CD4-positive, alpha-beta memory T cell (primary cell): ENCODE results near the gene ZP1. TPM values are rescaled to one million over a fixed set of nuclear protein-coding genes. Genes with fewer than 3 reads are reported as not detected.
A peak's percentile ranks its signal among the peaks of the same experiment; 100 is the strongest.

Source experiments
- CTCF ChIA-PET: fragments of 350-600 bp; sonication (Branson Sonifier 250); formaldehyde crosslinking; loops from one replicate; lab custom pipeline; 2021; ENCODE audit warnings: inconsistent platforms; ENCODE audit not compliant: partially characterized antibody; lab: Charles Lee
- POLR2A ChIA-PET: fragments of 350-600 bp; sonication (Branson Sonifier 250); formaldehyde crosslinking; loops from one replicate; lab custom pipeline; 2021; ENCODE audit not compliant: partially characterized antibody; lab: Charles Lee
- DNase-seq, 5 donors: peaks; one replicate each; pipeline versions ENCODE4 v3.0.0 to v3.0.0-alpha.2; 2020 to 2022; ENCODE audit warnings: mixed read lengths in 1 of 5
- H3K27ac ChIP-seq: one replicate; pipeline ENCODE4 v1.7.0; 2013; ENCODE audit warnings: low read depth, low read length
- H3K27me3 ChIP-seq: 2 replicates; pipeline ENCODE4 v1.7.0; 2013; ENCODE audit warnings: mild to moderate bottlenecking, low read length, moderate library complexity; ENCODE audit not compliant: insufficient read depth
- H3K36me3 ChIP-seq: 2 replicates; pipeline ENCODE4 v1.7.0; 2013; ENCODE audit warnings: mild to moderate bottlenecking, low read length, moderate library complexity; ENCODE audit not compliant: insufficient read depth
- H3K4me1 ChIP-seq: 2 replicates; pipeline ENCODE4 v1.7.0; 2013; ENCODE audit warnings: mild to moderate bottlenecking, low read length, moderate library complexity; ENCODE audit not compliant: insufficient read depth
- H3K4me3 ChIP-seq, 2 donors: one replicate each; pipeline ENCODE4 v1.7.0; 2013; ENCODE audit warnings: low read length in 2 of 2, mild to moderate bottlenecking in 1 of 2
- H3K9me3 ChIP-seq, 2 donors: one replicate each; pipeline ENCODE4 v1.7.0; 2013; ENCODE audit warnings: low read length in 2 of 2, control low read depth in 1 of 2; ENCODE audit not compliant: control insufficient read depth in 1 of 2
- H3K27ac Mint-ChIP-seq, 7 donors: one replicate each; pipeline ENCODE4 v1.8.0; 2020 to 2021; ENCODE audit warnings: mixed read lengths in 7 of 7, mild to moderate bottlenecking in 6 of 7, inconsistent platforms in 3 of 7, moderate library complexity in 3 of 7
- H3K27me3 Mint-ChIP-seq, 2 donors: one replicate each; pipeline ENCODE4 v1.8.0; 2020 to 2021; ENCODE audit warnings: mixed read lengths in 2 of 2
- H3K36me3 Mint-ChIP-seq, 2 donors: one replicate each; pipeline ENCODE4 v1.8.0; 2020 to 2021; ENCODE audit warnings: mixed read lengths in 2 of 2, inconsistent platforms in 1 of 2, mild to moderate bottlenecking in 1 of 2
- H3K4me1 Mint-ChIP-seq, 4 donors: one replicate each; pipeline ENCODE4 v1.8.0; 2020 to 2021; ENCODE audit warnings: mixed read lengths in 4 of 4, mild to moderate bottlenecking in 1 of 4
- H3K4me3 Mint-ChIP-seq, 8 donors: one replicate each; pipeline ENCODE4 v1.8.0; 2020 to 2021; ENCODE audit warnings: mixed read lengths in 8 of 8, mild to moderate bottlenecking in 7 of 8, moderate library complexity in 6 of 8, inconsistent platforms in 3 of 8
- H3K9me3 Mint-ChIP-seq, 8 donors: one replicate each; pipeline ENCODE4 v1.8.0; 2020 to 2021; ENCODE audit warnings: mixed read lengths in 8 of 8, mild to moderate bottlenecking in 5 of 8, inconsistent platforms in 3 of 8, moderate library complexity in 1 of 8
- intact Hi-C: fragments of 100-400 bp; cut with micrococcal nuclease; formaldehyde crosslinking; loops from one replicate; pipeline ENCODE4 v1.15.1; 2023
- polyA plus RNA-seq, 2 donors: library from polyadenylated mRNA; unstranded; fragments of 300-500 nt; fragmentation: Illumina TruSeq; gene quantifications; one replicate each; pipeline ENCODE4 v1.2.3, GENCODE V29; 2021
- total RNA-seq, 2 experiments: library from RNA; stranded (reverse); gene quantifications; one replicate each; pipeline ENCODE4 v1.2.3, GENCODE V29; 2021

ZP1 gene
- total and polyA plus RNA-seq, 4 experiments from 2014 or later: 0.33 to 0.50 (median 0.41) TPM; not detected in 1

- no peak for DNase-seq
- H3K9me3 Mint-ChIP-seq: peaks cover 0 to 3% (median 0%) of the 10 kb centered on the region in 8 donors
- Histone ChIP-seq H3K27me3 (no peaks in the 10 kb centered on the region), H3K9me3 (no peaks in the 10 kb centered on the region), H3K27ac (no peak overlapping the region), H3K4me3 (no peak overlapping the region), H3K4me1 (peaks cover 38% of the 10 kb centered on the region), H3K36me3 (peaks cover 2% of the 10 kb centered on the region)
- no peaks in the 10 kb centered on the region for H3K27me3 Mint-ChIP-seq
- peaks cover 28 to 53% (median 41%) of the 10 kb centered on the region in 4 donors for H3K4me1 Mint-ChIP-seq
- ChIA-PET POLR2A (no interaction called here), CTCF (interaction anchor here (1.1 kb wide), 1 partner anchor 55 kb away, joined by 5 read pairs; no protein-coding TSS in a partner anchor)
- H3K27ac Mint-ChIP-seq: peak overlapping the region in 6 of 7 donors; percentile 8 to 75 (median 64)
- intact Hi-C loops: no loop called here
- H3K36me3 Mint-ChIP-seq: peaks cover 20 to 27% of the 10 kb centered on the region in 2 donors
- H3K4me3 Mint-ChIP-seq: peak overlapping the region; percentile 7 to 99 (median 72)
These were observed 22.5 kb upstream of the ZP1 start for GRCh38 chr11:60844870-60845221.

GRCh38 chr11:60845338-60845737 is 22.0 kb upstream of the ZP1 start:
- peaks cover 21 to 31% of the 10 kb centered on the region in 2 donors for H3K36me3 Mint-ChIP-seq
- ChIA-PET CTCF (no interaction called here), POLR2A (no interaction called here)
- H3K4me3 ChIP-seq: no peak overlapping the region
- peak overlapping the region in 3 of 8 donors; percentile 3 to 99 (median 96) for H3K4me3 Mint-ChIP-seq
- no peaks in the 10 kb centered on the region for H3K27me3 Mint-ChIP-seq
- H3K27ac Mint-ChIP-seq: peak overlapping the region in 4 of 7 donors; percentile 58 to 77 (median 67)
- H3K9me3 Mint-ChIP-seq: peaks cover 0 to 3% (median 0%) of the 10 kb centered on the region in 8 donors
- intact Hi-C loops: no loop called here
- H3K4me1 ChIP-seq: peaks cover 38% of the 10 kb centered on the region
- peaks cover 4% of the 10 kb centered on the region for H3K36me3 ChIP-seq
- no peaks in the 10 kb centered on the region for H3K9me3 ChIP-seq
- H3K27me3 ChIP-seq: no peaks in the 10 kb centered on the region
- H3K27ac ChIP-seq: no peak overlapping the region
- DNase-seq: no peak
- peaks cover 28 to 52% (median 41%) of the 10 kb centered on the region in 4 donors for H3K4me1 Mint-ChIP-seq

- ChIA-PET CTCF (no interaction called here), POLR2A (no interaction called here)
- no peaks in the 10 kb centered on the region for H3K9me3 ChIP-seq
- peaks cover 20 to 33% (median 30%) of the 10 kb centered on the region in 4 donors for H3K4me1 Mint-ChIP-seq
- H3K4me3 Mint-ChIP-seq: no peak overlapping the region
- no peak overlapping the region for H3K4me3 ChIP-seq
- H3K4me1 ChIP-seq: peaks cover 27% of the 10 kb centered on the region
- no peak overlapping the region for H3K27ac ChIP-seq
- H3K9me3 Mint-ChIP-seq: no peaks in the 10 kb centered on the region
- no peaks in the 10 kb centered on the region for H3K27me3 ChIP-seq
- DNase-seq: no peak
- intact Hi-C loops: no loop called here
- H3K36me3 ChIP-seq: peaks cover 19% of the 10 kb centered on the region
- no peak overlapping the region for H3K27ac Mint-ChIP-seq
- H3K27me3 Mint-ChIP-seq: no peaks in the 10 kb centered on the region
- H3K36me3 Mint-ChIP-seq: peaks cover 39 to 44% of the 10 kb centered on the region in 2 donors
These were observed 20.1 kb upstream of the ZP1 start for GRCh38 chr11:60847281-60847680.

GRCh38 chr11:60847896-60848295 is 19.4 kb upstream of the ZP1 start:
- H3K9me3 Mint-ChIP-seq: no peaks in the 10 kb centered on the region
- peaks cover 22% of the 10 kb centered on the region for H3K4me1 ChIP-seq
- DNase-seq: no peak
- no peaks in the 10 kb centered on the region for H3K27me3 Mint-ChIP-seq
- peaks cover 39 to 44% of the 10 kb centered on the region in 2 donors for H3K36me3 Mint-ChIP-seq
- H3K4me3 ChIP-seq: no peak overlapping the region
- intact Hi-C loops: no loop called here
- H3K4me3 Mint-ChIP-seq: no peak overlapping the region
- ChIA-PET CTCF (no interaction called here), POLR2A (no interaction called here)
- peaks cover 20 to 27% (median 26%) of the 10 kb centered on the region in 4 donors for H3K4me1 Mint-ChIP-seq
- no peak overlapping the region for H3K27ac Mint-ChIP-seq
- H3K36me3 ChIP-seq: peaks cover 19% of the 10 kb centered on the region
- H3K9me3 ChIP-seq: no peaks in the 10 kb centered on the region
- H3K27ac ChIP-seq: no peak overlapping the region
- no peaks in the 10 kb centered on the region for H3K27me3 ChIP-seq

- Histone ChIP-seq H3K27me3 (no peaks in the 10 kb centered on the region), H3K9me3 (no peaks in the 10 kb centered on the region), H3K36me3 (peaks cover 19% of the 10 kb centered on the region), H3K4me3 (no peak overlapping the region), H3K27ac (no peak overlapping the region), H3K4me1 (peaks cover 13% of the 10 kb centered on the region)
- intact Hi-C loops: no loop called here
- no peak overlapping the region for H3K27ac Mint-ChIP-seq
- H3K4me1 Mint-ChIP-seq: peaks cover 12 to 19% (median 18%) of the 10 kb centered on the region in 4 donors
- ChIA-PET POLR2A (no interaction called here), CTCF (no interaction called here)
- H3K36me3 Mint-ChIP-seq: peaks cover 41 to 43% of the 10 kb centered on the region in 2 donors
- H3K27me3 Mint-ChIP-seq: no peaks in the 10 kb centered on the region
- no peak overlapping the region for H3K4me3 Mint-ChIP-seq
- no peak for DNase-seq
- no peaks in the 10 kb centered on the region for H3K9me3 Mint-ChIP-seq
These were observed 18.6 kb upstream of the ZP1 start for GRCh38 chr11:60848714-60849151.

GRCh38 chr11:60849641-60850520 is 17.5 kb upstream of the ZP1 start:
- Histone ChIP-seq H3K36me3 (peaks cover 19% of the 10 kb centered on the region), H3K4me3 (no peak overlapping the region), H3K4me1 (peaks cover 2% of the 10 kb centered on the region), H3K27me3 (no peaks in the 10 kb centered on the region), H3K9me3 (no peaks in the 10 kb centered on the region), H3K27ac (no peak overlapping the region)
- Mint-ChIP-seq H3K36me3 (peaks cover 38 to 39% of the 10 kb centered on the region in 2 donors), H3K4me3 (no peak overlapping the region), H3K9me3 (no peaks in the 10 kb centered on the region), H3K27me3 (no peaks in the 10 kb centered on the region), H3K4me1 (peaks cover 1 to 9% (median 7%) of the 10 kb centered on the region in 4 donors), H3K27ac (no peak overlapping the region)
- no peak for DNase-seq
- intact Hi-C loops: no loop called here
- ChIA-PET CTCF (interaction anchor here (1.6 to 1.8 kb wide), 2 partner anchors 11 to 50 kb away, joined by 3 to 4 read pairs; no protein-coding TSS in a partner anchor), POLR2A (no interaction called here)

- Histone ChIP-seq H3K4me1 (no peaks in the 10 kb centered on the region), H3K27ac (no peak overlapping the region), H3K36me3 (peaks cover 19% of the 10 kb centered on the region), H3K4me3 (no peak overlapping the region), H3K9me3 (no peaks in the 10 kb centered on the region), H3K27me3 (no peaks in the 10 kb centered on the region)
- no peak for DNase-seq
- Mint-ChIP-seq H3K4me1 (peaks cover 0 to 5% (median 2%) of the 10 kb centered on the region in 4 donors), H3K27me3 (no peaks in the 10 kb centered on the region), H3K9me3 (no peaks in the 10 kb centered on the region), H3K4me3 (no peak overlapping the region), H3K36me3 (peaks cover 32 to 37% of the 10 kb centered on the region in 2 donors), H3K27ac (no peak overlapping the region)
- ChIA-PET CTCF (interaction anchor here (1.3 kb wide), 1 partner anchor 15 kb away, joined by 4 read pairs; no protein-coding TSS in a partner anchor), POLR2A (no interaction called here)
- intact Hi-C loops: no loop called here
These were observed 15.8 kb upstream of the ZP1 start for GRCh38 chr11:60851327-60852104.
